Left hindlimb (tissue), 1 donor: ENCODE results near the gene CAVIN1.
"Not testable (repeated sequence)": the region's sequence is repeated elsewhere in the genome, so short reads cannot be mapped to it uniquely, and the experiment has no call there.

Experiments
- DNase-seq: peaks from one replicate; pipeline ENCODE4 v3.0.0-alpha.2; 2018

CAVIN1 gene, protein sequence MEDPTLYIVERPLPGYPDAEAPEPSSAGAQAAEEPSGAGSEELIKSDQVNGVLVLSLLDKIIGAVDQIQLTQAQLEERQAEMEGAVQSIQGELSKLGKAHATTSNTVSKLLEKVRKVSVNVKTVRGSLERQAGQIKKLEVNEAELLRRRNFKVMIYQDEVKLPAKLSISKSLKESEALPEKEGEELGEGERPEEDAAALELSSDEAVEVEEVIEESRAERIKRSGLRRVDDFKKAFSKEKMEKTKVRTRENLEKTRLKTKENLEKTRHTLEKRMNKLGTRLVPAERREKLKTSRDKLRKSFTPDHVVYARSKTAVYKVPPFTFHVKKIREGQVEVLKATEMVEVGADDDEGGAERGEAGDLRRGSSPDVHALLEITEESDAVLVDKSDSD

DNA sequence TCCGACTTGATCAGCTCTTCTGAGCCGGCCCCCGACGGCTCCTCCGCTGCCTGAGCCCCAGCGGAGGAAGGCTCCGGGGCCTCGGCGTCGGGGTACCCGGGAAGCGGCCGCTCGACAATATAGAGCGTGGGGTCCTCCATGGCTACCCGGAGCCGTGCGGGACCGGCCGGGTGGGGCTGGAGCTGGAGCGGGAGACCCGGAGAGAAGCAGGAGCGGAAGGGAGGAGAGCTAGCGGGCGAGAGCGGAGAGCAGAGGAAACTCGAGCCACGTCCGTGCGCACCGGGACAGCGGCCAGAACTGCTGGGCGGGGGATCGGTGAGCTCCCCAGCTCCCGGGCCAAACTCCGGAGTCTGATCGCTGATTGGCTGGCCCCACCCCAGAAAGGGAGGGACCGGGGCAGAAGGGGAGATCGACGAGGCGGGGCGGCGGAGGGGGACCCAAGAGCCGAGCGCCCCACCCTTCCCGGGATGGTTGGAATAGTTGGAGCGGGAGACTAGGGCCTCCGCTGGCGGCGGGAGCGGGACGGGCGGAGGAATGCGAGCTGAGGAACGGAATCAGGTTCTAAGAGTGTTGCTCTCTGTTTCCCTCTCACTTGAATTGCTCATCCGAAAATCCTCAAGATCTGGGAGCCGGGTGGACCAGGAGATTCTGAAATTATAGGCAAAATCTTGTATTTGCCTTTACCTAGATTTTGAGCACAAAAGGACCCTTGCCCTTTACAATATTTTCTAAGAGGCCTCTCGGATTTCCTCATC lies at the start of gene CAVIN1:
Gene CAVIN1 (minus strand): TSS at position 299 of the 755 bp plus-strand sequence. CDS start 159 bp downstream, at position 140.
- peak; percentile 100 for DNase-seq

DNA sequence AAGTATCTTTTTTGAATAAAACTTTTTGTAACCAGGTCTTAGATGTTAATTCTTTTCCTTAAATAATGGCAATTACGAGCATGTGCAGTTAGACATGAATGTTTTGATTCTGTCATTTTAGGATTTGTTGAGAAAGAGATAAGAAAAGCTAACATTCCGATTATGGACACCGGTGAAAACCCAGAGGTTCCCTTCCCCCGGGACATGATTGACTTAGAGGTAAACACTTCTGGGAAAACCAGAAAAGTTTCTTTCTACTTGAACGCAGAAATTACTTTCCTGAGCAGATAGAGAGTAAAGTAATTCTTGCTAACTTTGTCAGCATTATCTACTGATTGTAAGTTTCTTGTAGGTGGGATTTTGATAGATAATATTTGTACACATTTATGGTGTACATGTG lies 44.8 kb upstream of the CAVIN1 start:
- DNase-seq = no peak

DNA sequence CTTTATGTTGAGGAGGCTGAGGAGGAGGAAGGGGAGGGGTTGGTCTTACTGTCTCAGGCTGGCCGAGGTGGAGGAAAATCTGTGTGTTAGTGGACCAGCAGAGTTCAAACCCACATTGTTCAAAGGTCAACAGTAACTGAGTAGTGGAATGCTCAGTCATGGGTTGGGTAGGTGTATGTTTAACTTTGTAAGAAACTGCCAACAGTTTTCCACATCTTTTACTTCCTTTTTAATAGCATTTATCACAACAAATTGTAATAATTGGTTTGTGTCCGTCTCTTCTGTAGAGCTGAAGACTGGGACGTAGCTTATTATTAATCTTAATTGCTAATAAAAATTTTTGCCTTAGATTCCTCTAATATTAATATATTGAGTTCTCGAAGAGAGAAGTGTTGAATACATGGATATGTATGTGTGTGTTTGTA lies 40.9 kb upstream of the CAVIN1 start:
- DNase-seq = no peak

DNA sequence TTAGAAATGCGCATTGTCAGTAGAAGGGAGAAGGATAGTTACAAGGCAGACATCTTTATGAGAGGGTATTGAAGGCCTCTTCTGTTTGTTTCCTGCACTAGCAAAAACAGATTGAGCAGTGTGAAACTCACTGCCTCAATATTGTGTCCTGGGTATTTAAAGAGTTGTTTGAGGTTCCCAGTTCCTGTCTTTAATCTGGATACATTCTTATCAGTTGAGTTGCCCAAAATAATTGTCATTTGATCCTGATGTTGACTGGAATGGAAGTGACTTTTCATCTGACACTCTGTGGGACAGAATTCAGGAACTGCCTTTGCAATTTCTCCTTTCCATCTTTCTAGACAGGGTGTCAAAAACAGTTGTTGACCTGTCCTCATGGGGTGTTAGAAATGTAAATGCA lies 37.3 kb upstream of the CAVIN1 start:
- DNase-seq = no peak

DNA sequence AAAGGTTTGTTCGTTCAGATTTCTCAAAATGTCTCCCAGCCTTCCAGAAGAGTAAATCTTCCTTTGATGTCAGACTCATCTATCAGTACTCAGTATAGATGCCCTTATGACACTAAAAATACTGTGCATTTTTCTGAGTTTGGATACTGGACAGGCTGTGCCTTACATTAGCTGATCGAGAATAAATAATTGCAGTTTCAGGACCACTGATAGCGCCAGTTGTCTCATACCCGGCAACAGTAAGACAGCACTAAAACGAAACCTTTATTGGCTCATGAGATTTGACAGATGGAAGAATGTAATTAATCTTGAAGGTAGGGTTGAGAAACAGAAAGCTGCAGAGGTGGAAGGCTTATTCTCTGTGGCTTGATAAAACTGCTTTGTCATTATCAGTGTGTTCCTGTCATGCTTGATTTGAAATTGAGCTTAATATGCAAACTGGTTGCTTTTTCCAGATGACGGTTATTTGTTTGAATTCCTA lies 36.8 kb upstream of the CAVIN1 start:
- DNase-seq = no peak

DNA sequence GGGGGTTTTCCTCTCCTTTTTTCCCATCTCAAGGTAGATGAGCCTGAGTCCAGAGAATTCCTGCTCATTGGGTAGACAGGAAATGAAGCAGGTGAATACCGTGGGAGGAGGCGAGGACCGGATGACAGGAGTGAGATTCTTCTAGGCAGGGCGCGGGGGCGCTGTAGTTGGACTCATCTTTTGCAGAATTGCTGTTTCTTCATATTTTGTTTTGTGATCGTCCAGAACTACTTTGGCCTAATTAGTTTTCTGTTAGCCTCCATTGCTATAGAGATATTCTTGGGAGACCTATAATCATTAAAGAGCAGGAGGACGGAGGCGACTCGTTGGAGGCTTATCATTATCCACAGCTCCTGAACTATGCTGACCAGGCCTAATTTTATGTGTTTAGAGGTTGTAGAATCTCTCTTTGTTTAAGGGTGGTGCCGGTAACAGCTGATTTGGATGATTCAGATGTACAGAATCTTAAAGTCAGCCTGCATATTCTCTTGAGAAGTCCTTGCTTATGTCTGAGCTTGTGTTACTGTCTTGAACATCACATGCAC lies 36.3 kb upstream of the CAVIN1 start:
- peak; percentile 55 for DNase-seq

DNA sequence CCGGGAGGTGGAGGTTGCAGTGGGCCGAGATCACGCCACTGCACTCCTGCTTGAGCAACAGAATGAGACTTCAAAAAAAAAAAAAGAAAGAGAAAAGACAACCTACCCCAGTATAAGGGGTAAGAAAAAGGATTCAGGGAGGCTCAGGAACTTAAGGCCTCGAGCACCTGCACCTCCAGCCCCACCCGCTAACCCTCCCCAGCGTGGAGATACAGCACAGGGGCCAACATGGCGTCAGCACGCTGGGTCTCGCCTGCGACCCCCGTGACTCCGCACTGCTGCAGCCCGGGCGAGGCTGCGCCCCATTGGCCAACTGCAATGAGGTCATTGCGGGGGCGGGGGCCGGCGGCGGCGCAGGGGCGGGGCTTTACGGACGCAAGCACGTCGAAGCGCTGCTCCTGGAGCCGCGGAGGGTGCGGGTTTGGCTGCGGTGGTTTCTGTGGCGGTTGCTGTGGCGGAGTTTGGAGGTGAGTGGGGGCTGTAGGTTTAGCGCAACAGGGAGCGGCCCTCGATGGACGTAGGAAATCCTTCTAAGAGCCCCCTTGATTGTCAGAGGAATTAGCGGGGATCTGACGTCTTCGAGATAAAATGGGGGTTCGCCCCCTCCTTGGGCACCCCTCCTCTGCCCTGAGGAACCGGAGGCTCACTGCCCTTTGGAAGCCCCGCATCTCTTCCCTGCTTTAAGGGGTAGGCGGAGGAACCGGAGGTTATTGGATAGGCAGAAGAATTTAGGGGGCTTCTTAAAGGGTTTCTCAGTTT lies 35.6 kb upstream of the CAVIN1 start, which contains the start of gene ATP6V0A1:
Gene ATP6V0A1 (plus strand): TSS at position 382 of the 759 bp plus-strand sequence. CDS start 2,017 bp downstream, outside the sequence.
- DNase-seq = peak; percentile 96

DNA sequence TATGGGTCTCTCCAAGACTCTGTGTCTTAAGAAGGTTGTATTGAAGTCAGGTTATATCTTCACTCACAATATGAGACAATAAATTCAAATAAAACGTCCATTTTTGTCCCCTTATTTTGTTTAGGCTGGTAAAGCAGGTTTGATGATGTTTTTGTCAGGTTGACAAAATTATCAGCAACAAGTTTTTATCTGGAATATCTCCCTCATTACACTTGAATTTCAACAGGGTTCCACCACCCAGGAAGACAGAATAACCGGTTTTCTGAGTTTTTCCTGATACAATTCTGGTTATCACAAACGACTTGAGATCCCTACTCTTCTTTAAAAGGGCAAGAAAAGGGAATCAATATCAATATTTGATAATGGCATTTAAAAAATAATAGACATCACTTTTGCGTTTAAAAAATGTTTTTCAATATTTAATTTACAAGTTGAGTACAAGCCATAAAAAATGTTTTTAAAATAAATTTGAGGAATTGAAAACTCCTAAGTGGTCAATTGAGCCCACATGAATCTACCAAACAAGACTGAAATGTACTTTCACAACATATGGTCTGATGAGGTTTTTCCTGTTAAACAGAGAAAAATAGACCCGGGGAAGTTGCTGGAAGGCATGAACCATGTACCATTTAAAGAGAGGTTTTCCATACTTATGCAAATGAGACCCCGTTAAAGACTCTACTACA lies 34.2 kb upstream of the CAVIN1 start:
- no peak for DNase-seq

DNA sequence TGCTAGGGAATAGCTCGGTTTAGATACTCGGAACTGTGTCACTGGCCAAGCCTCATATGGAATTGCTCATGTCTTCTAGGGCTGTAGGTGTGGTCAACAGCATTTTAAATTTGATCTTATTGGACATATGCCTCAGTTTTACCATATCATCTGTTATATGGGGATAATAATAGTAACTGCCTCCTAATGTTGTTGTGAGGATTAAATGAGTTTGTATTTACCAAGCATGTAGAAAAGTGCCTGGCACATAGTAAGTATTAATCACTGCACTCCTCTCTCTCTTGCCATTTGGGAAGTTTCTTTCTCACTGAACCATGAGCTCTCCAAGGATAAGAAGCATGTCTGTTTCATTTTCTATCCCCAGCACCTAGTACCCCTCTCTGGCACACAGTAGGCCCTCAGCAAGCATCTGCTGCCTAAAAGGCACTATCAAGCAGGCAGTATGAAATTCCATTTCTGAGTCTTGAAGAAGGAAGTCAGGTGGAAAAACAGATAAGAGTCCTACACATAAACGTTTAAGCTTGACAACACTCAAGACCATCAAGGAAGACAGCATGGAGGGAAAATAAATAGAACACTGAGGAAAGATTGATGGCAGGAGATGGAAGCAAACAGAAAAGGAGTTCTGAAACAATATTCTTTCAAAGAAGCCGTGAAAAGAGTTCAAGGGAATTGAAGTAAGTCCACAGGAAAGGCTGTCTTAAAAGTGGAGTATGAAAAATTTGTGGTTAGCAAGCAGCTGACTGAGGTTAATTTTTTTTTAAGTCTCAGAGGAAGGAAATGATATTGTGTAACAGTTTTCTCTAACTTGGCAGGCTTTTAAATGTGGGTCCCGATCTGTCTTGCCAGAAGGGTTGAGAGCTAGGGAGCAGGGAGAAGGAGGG lies 33.4 kb upstream of the CAVIN1 start:
- DNase-seq = no peak

DNA sequence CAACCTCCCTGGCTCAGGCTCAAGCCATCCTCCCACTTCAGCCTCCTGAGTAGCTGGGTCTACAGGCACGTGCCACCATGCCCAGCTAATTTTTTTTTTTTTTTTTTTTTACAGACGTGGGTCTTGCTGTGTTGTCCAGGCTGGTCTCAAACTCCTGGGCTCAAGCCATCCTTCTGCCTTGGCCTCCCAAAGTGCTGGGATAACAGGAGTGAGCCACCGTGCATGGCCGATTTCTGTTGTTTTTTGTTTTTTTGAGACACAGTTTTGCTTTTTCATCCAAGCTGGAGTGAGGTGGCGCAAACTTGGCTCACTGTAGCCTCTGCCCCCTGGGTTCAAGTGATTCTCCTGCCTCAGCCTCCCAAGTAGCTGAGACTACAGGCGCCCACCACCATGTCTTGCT lies 31.9 kb upstream of the CAVIN1 start:
- DNase-seq = not testable (repeated sequence)

DNA sequence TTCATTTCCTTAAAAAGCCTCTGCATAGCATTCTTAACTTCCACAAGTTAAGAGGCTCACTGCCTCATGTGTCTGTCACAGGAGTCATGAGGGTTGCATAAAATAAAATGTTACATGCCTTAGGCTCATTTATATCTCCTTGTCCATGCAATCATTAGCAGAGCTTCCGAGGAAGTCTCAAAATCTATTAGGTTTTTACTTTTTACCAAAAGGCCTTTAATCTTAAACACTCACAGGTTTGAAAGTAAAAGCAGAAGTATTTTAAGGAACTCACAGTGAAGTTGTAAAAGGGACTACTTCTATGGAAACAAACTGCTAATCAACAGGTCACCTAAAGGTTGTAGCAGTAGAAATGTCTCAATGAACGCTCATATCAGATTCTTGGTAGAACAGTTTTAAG lies 30.4 kb upstream of the CAVIN1 start:
- DNase-seq = no peak

DNA sequence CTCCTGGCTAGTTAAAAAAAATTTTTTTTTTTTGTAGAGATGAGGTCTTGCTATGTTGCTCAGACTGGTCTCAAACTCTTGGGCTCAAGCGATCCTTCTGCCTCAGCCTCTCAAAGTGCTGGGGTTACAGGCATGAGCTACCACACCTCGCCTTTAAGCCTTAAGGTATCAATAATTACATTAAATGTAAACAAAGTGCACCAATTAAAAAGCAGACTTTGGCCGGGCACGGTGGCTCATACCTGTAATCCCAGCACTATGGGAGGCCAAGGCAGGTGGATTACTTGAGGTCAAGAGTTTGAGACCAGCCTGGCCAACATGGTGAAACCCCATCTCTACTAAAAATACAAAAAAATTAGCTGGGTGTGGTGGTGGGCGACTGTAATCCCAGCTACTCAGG lies 28.2 kb upstream of the CAVIN1 start:
- not testable (repeated sequence) for DNase-seq

DNA sequence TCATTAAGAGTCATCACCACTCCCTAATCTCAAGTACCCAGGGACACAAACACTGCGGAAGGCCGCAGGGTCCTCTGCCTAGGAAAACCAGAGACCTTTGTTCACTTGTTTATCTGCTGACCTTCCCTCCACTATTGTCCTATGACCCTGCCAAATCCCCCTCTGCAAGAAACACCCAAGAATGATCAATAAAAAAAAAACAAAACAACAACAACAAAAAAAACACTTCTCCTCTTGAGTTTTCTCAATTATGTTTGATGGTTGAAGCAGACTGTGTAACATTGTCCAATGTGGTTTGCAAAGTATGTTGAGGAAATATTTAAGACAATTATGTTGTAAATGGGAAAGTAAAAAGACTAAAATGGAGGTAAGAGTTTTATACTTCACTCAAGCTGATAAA lies 26.8 kb upstream of the CAVIN1 start:
- not testable (repeated sequence) for DNase-seq

DNA sequence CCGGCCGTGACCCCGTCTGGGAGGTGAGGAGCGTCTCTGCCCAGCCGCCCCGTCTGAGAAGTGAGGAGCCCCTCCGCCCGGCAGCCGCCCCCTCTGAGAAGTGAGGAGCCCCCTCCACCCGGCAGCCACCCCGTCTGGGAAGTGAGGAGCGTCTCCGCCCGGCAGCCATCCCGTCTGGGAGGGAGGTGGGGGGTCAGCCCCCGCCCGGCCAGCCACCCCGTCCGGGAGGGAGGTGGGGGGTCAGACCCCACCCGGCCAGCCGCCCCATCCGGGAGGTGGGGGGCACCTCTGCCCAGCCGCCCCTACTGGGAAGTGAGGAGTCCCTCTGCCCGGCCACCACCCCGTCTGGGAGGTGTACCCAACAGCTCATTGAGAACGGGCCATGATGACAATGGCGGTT lies 26.1 kb upstream of the CAVIN1 start:
- DNase-seq = not testable (repeated sequence)

DNA sequence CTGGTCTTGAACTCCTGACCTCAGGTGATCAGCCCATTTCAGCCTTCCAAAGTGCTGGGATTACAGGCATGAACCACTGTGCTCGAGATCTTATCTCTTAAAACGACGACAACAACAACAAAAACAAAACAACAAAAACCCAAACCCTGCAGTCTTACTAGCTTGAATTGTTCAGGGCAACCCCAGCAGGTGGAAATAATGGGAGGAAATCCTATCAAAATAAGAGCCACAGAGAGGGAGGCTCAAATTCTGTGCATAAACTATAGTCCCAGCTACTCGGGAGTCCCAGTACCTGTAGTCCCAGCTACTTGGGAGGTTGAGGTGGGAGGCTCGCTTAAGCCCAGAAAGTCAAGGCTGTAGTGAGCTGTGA lies 19.1 kb upstream of the CAVIN1 start:
- no peak for DNase-seq

DNA sequence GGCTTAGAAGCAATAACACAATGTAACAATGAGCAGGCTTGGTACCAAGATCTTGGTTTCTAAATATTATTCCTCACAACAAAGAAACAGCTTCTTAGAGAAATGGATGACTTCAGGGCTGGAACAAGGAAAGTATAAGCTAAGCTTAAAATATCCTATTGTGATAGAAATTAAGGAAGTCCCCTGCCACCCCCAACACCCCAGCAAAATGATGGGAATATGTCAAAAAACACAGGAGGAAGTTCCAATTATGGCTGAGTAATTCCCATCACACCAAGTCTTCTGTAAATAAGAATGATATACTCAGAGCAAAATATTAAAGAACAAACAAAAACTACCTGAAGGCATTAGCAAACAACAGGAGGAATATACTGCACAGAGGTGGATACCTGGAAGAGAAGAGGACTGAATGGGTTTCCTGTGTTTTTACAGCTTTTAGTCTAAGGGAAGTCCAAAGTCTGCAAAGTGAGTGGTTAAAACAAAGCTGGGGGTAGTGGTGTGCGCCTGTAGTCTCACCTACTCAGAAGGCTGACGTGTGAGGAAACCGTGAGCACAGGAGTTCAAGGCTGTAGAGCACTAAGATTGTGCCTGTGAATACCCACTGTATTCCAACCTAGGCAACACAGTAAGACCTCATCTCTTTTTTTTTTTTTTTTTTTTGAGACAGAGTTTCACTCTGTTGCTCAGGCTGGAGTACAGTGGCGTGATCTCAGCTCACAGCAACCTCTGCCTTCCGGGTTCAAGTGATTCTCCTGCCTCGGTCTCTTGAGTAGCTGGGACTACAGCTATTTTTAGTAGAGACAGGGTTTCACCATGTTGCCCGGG lies 18.5 kb upstream of the CAVIN1 start:
- no peak for DNase-seq

DNA sequence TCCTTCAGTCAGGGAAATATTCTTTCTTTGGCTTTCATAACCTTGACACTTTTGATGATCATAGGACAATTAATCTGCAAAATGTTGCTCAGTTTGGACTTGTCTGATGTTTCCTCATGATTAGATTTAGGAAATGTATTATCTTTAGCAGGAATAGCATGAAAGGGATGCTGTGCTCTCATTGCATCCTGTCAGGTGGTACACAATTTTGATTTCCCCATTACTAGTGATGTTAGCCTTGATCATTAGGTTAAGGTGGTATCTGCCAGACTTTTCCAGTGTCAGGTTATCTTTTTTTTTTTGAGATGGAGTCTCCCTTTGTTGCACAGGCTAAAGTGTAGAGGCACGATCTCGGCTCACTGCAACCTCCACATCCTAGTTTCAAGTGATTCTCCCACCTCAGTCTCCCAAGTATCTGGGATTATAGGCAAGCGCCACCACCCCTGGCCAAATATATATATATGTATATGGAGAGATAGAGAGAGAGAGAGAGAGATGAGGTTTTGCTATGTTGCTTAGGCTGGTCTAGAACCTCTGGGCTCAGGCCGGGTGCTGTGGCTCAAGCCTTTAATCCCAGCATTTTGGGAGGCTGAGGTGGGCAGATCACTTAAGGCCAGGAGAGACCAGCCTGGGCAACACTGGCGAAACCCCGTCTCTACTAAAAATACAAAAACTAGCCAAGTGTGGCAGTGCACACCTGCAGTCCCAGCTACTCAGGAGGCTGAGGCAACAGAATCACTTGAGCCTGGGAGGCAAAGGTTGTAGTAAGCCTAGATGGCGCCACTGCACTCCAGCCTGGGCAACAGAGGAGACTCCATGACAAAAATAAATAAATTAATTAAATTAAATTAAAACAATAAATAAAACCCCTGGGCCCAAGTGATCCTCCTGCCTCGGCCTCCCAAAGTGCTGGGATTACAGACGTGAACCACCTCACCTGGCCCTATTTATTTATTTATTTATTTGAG lies 15.8 kb upstream of the CAVIN1 start:
- DNase-seq = no peak

DNA sequence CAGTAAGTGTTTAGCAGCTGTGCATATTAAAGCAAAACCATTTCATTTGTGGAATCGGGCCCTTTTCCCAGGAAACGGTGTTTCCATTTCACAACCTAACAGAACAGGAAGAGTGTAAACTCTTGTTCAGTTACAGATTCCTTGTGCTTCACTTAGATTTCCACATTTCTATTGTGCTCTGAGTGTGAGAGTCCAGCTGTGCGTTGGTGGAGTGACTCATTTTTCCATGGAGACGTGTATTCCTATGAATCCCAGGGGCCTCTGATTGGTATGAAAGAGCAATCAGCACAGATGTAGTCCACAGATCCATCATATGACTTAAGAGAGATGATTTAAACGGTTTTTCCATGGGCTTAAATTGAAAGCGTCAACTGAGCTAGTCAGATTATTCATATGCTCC lies 13.3 kb upstream of the CAVIN1 start:
- peak; percentile 82 for DNase-seq

DNA sequence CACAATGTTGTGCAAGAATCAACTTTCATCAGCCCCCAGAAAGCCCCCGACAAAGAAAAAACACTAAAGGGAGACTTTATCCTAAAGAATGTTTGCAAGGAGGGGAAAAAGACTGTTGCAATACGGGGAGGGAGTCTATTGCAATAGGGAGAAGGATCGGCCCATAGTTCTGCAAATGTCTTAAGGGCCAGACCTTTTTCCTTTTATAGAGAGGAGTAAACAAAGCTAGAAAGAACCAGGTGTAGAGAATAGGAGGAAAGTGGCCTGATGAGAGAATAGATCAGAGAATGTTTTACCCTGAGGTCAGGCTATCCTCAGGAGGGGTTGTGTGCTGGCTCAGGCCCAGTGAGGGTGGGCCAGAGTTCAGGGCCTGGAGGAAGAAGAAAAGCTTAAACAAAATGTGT lies 8.7 kb upstream of the CAVIN1 start:
- DNase-seq = no peak
